HG03045 (cell line): Measurements from ENCODE around the gene FAM90A1.
"Not testable (repeated sequence)": the region's sequence is repeated elsewhere in the genome, so short reads cannot be mapped to it uniquely, and the experiment has no call there.

Experiments used
- ATAC-seq: cut with Tn5 transposase; IDR thresholded peaks from one replicate; pipeline ENCODE4 v1.9.1; 2021; ENCODE audit warnings: mild to moderate bottlenecking, moderate library complexity; ENCODE audit not compliant: unreplicated experiment

The FAM90A1 gene

DNA sequence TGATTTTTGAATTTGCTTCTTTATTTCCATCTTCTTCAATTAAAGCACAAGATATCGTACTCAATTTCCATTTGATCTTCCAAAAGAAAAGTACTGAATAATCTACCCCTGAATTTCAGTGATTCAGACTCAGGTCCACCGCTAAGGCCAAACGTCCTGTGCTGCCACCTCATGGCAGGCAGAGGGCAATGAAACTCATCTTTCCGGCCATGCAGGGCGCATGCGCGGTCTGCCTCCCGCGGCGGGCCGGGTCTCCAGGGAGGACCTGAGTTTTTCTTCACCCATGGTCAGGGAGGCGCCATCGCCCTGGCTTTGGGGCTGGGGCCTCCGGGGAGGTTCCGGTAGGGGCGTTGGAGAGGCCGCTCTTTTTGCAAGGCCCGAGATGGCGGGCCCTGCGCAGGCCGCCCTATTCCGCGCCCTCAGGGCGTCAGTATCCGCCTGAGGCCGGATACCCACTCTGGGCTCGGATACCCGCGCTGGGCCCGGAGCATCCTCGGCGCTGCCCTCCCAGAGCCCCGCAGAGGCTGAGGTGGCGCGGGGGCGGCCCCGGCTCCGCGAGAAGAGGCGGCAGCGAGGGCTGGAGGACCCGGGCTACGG is 47.3 kb downstream of the FAM90A1 start:
- not testable (repeated sequence) for ATAC-seq

DNA sequence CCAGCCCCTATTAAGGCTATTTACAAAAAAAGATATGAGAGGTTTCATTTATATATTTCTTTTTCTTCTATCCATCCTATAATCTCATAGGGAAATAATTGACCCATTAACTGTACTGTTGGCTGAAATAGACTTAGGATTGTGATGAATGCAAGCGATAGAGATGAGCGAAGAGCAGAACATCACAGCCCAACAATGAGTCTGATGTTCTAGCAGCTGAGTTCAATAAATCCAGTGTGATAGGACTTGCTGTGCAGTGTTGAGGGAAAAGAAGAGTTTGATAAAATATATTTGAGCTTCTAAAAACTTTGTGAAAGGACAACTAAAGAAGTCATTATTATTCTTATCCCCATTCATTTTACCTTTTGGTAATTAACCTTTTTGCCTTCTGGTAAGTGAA is 54.5 kb downstream of the FAM90A1 start:
- not testable (repeated sequence) for ATAC-seq
